Effector CD4-positive, alpha-beta T cell (primary cell): ENCODE results near the gene MIDN.
A peak's percentile ranks its signal among the peaks of the same experiment; 100 is the strongest.
"Not testable (repeated sequence)": the region's sequence is repeated elsewhere in the genome, so short reads cannot be mapped to it uniquely, and the experiment has no call there.

Experiments
- DNase-seq: peaks from one replicate; pipeline ENCODE4 v3.0.0-alpha.2; 2020
- total RNA-seq: gene quantifications from one replicate; lab custom pipeline; 2026; lab: John Stamatoyannopoulos, UW

MIDN gene
- 229 reads per million, percentile 93 among the genes with 10 or more reads in this experiment for total RNA-seq

DNA sequence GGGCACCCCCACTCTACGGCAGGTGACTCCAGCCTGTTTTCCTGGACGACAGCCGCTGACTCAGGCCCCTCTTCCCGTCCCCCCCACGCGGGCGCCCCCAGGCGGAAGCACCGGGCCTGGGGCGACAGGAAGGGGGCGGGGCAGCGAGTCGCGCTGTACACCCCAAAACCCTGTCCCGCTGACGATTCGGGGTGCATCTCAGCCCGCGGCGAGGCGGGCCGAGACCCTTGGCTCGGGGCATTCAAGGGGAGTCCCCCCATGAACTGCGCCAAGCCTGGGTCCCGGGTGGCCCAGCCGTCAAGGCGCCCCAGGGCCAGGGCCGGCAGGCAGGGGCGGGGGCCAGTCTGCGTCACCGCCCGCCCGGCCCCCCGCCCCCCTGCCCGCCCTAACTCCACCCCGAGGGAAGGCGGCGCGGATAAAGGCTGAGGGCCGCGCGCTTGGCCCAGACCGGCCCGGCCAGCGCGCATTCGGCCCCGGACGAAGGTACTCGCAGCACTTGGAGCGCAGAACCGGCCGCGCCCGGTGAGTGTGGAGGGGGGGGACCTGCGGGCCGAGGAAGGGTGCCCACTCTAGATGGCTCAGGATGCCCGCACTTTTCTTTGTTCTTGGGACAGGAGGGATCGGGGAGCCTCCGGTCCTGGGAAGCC, at the start of gene MIDN:
Gene MIDN, plus strand, starts transcription at position 445 of the 647 bp plus-strand sequence. CDS start 1,714 bp downstream, outside the sequence.
- DNase-seq, result peak; percentile 71

DNA sequence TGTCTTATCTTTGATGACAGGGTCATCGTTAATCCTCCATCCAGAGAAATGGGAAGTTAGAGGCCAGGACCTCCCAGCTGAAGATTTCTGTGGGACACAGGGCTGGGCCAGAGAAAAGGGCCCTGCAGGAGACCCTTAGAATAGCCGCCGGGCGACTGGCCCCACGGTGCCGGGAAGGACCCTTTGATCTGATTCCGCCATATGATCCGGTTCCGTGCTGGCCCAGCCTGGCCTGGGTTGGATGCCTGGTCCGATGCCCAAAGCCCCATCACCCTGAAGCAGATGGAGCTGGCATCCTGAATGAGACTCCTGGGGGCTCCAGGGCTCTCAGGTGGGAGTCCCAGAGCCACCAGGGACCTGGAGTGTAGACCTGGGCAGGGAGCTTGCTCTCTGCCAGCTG, 48.9 kb upstream of the MIDN start:
- DNase-seq, result no peak

DNA sequence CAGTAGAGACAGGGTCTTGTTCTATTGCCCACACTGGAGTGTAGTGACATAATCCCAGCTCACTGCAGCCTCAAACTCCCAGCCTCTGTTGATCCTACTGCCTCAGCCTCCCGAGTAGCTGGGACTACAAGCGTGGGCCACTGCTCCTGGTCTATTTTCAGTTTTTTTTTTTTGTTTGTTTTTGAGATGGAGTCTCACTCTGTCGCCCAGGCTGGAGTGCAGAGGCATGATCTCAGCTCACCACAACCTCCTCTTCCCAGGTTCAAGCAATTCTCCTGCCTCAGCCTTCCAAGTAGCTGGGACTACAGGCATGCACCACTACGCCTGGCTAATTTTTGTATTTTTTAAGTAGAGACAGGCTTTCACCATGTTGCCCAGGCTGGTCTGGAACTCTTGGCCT, 47.8 kb upstream of the MIDN start:
- DNase-seq, result not testable (repeated sequence)

DNA sequence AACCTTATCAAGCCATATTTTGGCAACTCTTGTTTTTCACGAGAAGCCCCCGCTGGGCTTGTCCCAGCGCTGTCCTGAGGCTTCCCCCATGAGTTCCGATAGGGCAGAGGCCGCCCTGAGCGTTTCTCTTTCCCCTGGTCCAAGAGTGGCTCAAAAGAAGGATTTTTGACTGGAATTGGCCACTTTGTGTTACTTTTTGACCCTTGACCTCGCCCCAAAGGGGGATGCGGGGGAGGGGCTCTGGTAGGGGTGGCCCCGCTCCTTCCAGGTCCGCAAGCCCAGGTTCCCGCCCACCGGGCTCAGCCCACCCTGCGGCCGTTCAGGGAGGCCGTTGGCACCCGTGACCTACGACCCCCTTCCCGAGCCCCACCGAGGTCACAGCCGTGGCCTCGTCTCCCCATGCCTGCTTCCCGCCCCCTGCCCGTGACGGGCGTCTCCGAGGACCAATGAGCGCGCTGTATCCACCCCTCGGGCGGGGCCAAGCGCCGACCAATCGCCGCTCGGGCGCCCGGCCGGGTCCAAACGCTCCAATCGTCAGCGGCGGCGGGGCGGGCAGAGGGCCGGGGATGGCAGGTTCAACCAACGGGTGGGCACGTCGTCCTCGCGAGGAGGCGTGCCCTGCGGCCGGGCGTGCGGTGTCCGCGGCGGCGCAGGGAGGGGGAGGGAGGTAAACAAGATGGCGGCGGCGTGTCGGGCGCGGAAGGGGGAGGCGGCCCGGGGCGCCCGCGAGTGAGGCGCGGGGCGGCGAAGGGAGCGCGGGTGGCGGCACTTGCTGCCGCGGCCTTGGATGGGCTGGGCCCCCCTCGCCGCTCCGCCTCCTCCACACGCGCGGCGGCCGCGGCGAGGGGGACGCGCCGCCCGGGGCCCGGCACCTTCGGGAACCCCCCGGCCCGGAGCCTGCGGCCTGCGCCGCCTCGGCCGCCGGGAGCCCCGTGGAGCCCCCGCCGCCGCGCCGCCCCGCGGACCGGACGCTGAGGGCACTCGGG, 43.0 kb upstream of the MIDN start, which contains the start of gene STK11:
Gene STK11, plus strand, starts transcription at position 665 of the 986 bp plus-strand sequence. CDS start 1,136 bp downstream, outside the sequence.
- peak; percentile 99 for DNase-seq

DNA sequence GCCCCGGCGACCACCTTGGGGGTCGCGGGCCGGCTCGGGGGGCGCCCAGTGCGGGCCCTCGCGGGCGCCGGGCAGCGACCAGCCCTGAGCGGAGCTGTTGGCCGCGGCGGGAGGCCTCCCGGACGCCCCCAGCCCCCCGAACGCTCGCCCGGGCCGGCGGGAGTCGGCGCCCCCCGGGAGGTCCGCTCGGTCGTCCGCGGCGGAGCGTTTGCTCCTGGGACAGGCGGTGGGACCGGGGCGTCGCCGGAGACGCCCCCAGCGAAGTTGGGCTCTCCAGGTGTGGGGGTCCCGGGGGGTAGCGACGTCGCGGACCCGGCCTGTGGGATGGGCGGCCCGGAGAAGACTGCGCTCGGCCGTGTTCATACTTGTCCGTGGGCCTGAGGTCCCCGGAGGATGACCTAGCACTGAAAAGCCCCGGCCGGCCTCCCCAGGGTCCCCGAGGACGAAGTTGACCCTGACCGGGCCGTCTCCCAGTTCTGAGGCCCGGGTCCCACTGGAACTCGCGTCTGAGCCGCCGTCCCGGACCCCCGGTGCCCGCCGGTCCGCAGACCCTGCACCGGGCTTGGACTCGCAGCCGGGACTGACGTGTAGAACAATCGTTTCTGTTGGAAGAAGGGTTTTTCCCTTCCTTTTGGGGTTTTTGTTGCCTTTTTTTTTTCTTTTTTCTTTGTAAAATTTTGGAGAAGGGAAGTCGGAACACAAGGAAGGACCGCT, 42.1 kb upstream of the MIDN start:
- DNase-seq, result no peak

DNA sequence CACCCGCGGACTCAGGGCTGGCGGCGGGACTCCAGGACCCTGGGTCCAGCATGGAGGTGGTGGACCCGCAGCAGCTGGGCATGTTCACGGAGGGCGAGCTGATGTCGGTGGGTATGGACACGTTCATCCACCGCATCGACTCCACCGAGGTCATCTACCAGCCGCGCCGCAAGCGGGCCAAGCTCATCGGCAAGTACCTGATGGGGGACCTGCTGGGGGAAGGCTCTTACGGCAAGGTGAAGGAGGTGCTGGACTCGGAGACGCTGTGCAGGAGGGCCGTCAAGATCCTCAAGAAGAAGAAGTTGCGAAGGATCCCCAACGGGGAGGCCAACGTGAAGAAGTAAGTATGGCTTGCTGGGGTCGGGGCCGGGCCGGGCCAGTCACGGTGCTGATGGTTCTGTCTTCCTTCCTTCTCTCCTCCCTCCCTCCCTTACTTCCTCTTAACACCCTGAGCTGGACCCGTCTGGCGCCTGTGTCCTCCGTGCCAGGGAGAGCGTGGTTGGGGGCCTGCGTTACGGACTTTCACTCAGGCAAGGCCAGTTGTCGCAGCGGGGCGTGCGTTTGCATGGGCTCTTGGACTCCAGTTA, 41.4 kb upstream of the MIDN start:
- DNase-seq, result peak; percentile 21

DNA sequence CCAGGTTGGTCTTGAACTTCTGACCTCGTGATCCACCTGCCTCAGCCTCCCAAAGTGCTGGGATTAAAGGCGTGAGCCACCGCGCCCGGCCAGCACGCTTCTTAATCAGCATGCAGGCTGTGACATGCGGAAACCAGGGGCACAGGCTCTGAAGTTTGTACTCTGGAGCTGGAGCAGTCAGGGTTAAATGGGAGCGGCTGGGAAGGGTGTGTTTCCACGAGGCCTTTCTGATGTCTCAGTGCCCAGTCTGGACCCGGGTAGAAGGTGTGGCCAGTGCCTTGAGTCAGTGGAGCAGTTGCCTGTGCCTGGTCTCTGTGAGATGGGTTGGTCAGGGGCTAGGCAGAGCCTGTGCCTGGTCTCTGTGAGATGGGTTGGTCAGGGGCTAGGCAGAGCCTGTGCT, 39.6 kb upstream of the MIDN start:
- not testable (repeated sequence) for DNase-seq

DNA sequence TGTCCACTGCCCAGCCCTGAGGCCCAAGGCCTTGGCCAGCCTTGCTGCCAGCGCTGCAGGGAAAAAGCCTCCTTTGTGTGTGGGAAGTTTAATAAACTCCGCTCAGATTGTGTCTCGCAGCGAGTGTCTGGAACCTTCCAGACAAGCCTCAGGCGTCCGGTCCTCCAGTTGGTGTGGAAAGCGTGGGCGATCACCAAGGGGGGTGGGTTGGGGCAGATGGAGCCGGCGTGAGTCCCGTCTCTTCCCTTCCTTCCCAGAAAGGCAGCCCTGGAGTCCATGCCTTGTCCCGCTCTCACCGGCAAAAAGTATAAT, 38.2 kb upstream of the MIDN start:
- no peak for DNase-seq

DNA sequence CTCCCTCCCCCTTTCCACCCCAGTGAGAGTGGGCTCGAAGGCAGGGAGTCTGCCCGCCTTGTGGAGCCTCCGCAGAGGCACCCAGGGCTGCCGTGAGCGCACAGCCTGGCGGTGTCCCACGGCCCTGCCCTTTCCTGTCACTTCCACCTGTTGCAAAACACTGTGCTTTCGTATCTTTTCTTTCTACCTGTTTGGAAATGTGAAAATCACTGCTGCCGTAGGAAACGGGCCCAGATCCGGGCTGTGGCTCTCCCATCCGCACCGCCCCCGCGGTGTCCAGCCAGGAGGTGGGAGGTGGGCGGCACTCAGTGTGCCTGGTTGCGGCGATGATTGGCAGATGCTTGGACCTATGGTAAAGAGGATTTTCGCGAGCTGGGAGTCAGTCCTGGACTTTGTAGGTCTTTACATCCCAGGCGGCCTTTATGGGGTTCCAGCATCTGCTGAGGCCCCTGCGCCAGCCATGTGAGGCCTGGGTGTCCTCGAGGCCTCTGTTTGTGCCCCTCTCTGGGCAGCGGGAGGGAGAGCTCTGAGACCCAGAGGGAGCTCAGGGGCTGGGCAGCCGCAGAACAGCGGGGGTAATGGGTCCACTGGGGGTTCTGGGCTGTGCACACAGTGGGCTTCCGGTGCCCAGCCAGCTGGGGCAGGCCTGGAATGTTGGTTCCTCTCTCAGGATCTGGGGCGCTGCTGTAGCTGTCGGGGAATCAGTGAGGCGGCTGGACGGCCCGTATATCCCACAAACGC, 36.7 kb upstream of the MIDN start:
- no peak for DNase-seq

DNA sequence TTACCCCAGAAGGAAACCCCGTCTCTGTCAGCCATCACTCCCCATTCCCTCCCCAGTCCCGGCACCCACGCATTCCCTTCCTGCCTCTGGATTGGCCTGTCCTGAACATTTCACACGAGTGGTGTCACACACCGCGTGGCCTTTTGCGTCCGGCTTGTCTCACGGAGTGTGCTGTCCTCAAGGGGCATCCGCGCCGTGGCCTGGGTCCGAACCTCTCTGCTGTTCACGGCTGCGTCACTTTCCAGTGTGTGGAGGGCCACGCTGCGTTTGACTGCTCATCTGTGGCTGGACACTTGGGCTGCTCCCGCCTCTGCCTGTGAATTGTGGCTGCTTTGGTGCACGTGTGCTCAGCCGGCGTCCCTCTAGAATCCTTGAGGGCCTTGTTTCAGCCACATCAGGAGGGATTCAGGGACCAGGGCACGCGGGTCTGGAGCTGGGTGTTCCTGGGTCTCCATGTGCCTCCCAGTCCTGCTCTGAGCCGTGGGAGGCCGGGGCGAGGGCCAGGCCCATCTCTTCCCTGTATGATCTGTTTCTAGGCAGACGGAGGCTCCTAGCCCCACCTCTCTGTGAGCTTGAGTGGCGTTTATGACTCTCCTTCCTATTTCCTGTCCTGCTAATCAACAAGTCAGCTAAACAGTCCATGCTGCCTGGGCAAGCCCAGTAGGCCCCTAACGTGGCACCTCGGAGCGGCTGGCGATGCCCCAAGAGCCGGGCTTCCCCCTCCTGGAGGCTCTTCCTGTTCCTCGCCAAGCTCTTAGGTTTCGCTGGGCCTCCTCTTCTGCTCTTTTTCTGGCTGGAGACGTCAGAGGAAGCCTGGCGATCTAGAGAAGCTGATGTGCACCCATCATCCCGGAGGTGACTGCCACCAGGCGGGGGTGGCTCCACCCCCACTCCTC, 34.7 kb upstream of the MIDN start:
- peak; percentile 45 for DNase-seq

DNA sequence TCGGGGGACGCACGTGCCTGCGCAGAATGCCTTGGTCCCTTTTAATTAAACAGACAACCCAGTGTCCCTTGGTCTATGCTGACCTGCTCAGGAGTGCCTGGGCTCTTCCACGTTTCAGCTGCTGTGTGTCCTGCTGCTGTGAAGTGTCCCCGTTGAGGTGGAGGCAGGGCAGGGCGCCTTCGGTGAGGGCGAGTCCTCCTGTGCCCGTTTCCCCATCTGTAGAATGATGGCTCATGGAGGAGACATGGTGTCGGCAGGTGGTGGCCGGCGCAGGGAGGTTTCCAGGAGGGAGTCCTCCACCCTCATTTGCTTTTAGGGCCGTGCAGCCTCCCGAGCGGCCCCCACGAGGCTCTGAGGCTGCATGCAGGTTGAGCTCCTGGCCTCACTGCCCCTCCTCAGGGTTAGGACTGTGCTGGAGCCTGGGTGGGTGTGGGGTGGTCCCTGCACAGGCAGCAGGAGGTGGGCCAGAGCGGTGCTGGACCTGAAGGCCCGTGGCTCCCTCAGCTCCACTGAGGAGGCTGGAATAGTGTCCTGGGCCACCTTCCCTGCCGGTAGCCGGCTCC, 34.0 kb upstream of the MIDN start:
- no peak for DNase-seq

DNA sequence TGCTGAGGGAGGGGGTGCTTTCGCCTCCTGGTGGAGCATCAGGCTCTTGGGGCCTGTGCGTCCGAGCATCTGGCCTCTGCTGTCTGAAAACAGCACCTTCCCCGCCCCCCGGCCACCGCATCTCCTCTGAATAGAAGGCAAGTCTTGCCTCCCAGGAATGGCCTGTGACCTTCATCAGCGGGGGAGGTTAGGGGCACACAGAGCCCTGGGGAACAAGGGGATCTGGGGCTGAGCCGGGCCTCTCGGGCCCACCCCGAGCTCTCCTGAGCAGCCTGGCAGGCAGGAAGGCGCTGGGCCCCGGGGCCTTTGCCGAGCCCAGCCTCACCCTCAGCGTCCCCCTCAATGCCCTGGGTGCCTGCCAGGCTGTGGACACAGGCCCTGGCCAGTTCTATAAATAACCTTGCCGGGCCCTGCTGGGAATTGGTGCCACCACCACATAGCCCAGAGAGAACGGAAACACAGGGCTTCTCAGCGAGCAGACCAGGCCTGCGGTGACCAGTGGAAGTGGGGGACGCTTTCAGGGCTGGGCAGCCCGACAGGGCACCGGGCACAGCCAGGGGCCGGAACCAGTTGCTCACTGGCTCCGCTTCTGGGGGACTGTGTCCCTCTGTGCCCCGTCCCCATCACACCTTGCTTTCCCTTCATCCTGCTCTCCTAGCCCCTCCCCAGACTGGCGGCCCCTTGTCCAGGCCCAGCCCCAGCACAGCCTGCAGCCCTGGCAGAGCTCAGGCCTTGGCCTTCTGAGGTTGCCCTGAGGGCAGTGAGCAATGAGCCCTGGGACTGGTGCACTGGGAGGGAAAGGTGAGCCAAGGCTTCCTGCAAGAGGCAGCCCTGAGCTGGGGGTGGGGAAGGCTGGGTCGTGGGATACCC, 33.3 kb upstream of the MIDN start:
- DNase-seq, result no peak

DNA sequence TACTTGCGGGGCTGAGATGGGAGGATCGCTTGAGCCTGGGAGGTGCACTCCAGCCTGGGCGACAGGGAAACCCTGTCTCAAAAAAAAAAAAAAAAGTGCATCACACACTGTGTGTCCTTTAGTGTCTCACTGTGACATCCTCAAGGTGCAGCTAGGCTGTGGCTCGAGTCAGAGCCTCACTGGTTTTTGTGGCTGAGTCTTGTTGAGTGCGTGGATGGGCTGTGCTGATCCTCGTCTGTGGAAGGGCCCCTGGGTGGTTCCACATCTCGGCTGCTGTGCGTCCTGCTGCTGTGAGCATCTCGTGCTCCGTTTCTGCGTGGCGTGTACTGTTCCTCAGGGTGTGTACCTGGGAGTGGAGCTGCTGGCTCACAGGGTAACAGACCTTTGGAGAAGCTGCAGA, 31.6 kb upstream of the MIDN start:
- DNase-seq, result no peak

DNA sequence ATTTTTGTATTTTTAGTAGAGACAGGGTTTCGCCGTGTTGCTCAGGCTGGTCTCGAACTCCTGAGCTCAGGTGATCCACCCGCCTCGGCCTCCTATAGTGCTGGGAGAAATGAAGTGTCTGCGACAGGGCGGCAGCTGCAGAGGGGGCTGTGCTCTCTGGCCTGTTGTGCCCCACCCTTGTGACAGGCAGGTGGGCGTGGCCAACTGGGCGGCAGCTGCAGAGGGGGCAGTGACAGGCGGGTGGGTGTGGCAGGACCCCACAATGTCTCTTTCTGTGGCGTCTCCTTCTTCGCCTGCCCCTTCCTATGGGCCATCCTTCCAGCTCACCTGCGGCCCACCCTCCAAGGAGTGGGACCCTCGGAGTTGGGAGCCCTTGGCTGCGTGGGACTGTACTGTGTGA, 31.0 kb upstream of the MIDN start:
- no peak for DNase-seq

DNA sequence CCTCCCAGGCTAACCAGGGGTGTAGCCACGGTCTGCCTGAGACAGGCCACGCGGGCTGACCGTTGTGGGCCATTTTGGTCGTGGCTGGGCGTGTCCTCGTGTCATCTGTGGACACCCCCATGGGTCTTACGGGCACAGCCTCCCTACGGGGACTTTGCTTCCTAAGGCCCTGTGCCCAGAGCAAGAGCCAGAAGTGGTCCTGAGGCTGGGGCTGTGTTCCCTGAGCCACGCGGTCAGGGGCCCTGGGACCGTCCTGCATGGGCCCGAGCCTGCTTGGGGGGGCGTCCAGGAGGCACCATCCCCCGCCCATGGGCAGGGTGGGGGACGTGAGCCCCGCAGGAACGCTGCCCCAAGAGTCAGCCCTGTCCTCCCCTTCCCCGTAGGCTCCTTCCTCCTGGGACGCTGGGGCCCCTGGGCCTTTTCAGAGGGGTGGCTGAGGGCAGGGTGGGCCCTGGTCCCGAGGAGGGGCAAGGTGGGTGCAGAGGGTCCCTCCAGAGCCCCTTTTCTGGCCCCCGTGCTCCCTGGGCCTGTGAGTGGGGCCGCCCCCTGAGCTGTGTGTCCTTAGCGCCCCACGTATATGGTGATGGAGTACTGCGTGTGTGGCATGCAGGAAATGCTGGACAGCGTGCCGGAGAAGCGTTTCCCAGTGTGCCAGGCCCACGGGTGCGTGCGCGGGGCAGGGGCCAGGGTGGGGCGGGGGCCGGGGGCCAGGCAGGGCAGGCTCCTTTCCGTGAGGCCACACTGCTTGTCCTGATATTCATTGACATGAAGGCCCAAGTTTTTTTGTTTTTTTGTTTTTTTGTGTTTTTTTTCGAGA, 29.4 kb upstream of the MIDN start:
- DNase-seq, result no peak

DNA sequence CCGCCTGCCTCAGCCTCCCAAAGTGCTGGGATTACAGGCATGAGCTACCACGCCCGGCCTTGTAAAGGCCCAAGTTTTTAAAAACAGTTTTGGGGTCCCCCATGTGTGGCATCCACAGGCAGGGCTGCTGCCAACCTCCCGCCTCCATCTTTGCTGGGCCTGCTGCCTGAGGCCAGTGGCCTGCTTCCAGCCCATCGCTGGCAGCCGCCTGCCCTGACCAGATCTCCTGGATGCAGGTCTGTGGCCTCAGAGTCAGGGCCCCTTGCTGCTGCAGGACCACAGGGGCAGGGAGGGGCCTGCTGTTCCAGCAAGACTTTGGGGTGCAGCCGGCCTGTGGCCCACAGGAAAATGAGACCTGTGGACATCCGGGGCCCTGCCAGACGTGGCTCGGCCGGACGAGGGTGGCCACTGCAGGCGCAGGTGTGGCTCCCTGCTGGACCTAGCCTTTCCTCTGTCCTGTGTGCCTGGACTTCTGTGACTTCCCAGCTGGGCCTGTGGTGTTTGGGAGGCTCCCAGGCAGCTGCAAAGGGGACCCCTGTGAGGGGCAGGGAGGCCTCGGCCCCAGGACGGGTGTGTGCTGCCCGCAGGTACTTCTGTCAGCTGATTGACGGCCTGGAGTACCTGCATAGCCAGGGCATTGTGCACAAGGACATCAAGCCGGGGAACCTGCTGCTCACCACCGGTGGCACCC, 28.5 kb upstream of the MIDN start:
- no peak for DNase-seq

DNA sequence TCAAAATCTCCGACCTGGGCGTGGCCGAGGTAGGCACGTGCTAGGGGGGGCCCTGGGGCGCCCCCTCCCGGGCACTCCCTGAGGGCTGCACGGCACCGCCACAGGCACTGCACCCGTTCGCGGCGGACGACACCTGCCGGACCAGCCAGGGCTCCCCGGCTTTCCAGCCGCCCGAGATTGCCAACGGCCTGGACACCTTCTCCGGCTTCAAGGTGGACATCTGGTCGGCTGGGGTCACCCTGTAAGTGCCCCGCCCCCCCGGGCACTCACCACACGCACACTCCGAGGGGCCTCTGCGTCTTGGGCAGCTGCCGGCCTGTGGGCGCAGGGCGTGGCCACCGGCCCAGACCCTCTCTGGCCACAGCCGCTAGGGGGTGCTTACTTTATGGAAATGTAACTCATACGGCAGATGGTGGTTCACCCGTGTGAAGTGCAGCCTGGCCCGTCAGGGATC, 27.9 kb upstream of the MIDN start:
- DNase-seq, result no peak
